ENCODE measurements around the gene TMEM144.

Gene TMEM144

GRCh38 chr4:158202481-158202880, 7.8 kb upstream of the TMEM144 start:
- H3K4me3 ChIP-seq (ENCODE audit: low read depth, low read length), result no peak overlapping the region
- no peak for TF ChIP-seq CTCF (IDR thresholded peaks at IDR 0.05; ENCODE audit: borderline replicate concordance, insufficient read depth, low read depth, low read length)

GRCh38 chr4:158203436-158203835, 6.8 kb upstream of the TMEM144 start:
- TF ChIP-seq CTCF (IDR thresholded peaks at IDR 0.05; ENCODE audit: borderline replicate concordance, insufficient read depth, low read depth, low read length), result no peak

GRCh38 chr4:158203929-158204328, 6.4 kb upstream of the TMEM144 start:
- no peak for TF ChIP-seq CTCF (IDR thresholded peaks at IDR 0.05; ENCODE audit: borderline replicate concordance, insufficient read depth, low read depth, low read length)
- no peak overlapping the region for H3K4me3 ChIP-seq (ENCODE audit: low read depth, low read length)

More at GRCh38 chr4:158203436-158203835, 6.8 kb upstream of the TMEM144 start:
- no peak overlapping the region for H3K4me3 ChIP-seq (ENCODE audit: low read depth, low read length)

GRCh38 chr4:158208963-158209640, 1.2 kb upstream of the TMEM144 start:
- no peak overlapping the region for H3K4me3 ChIP-seq (ENCODE audit: low read depth, low read length)
- TF ChIP-seq CTCF (IDR thresholded peaks at IDR 0.05; ENCODE audit: borderline replicate concordance, insufficient read depth, low read depth, low read length), result no peak

- no peak overlapping the region for H3K4me3 ChIP-seq (ENCODE audit: low read depth, low read length)
- no peak for TF ChIP-seq CTCF (IDR thresholded peaks at IDR 0.05; ENCODE audit: borderline replicate concordance, insufficient read depth, low read depth, low read length)
These were observed 936 bp downstream of the TMEM144 start for GRCh38 chr4:158211222-158211621.

GRCh38 chr4:158213466-158213865, 3.2 kb downstream of the TMEM144 start:
- TF ChIP-seq CTCF (IDR thresholded peaks at IDR 0.05; ENCODE audit: borderline replicate concordance, insufficient read depth, low read depth, low read length), result no peak
- no peak overlapping the region for H3K4me3 ChIP-seq (ENCODE audit: low read depth, low read length)

GRCh38 chr4:158214856-158215255, 4.6 kb downstream of the TMEM144 start:
- TF ChIP-seq CTCF (IDR thresholded peaks at IDR 0.05; ENCODE audit: borderline replicate concordance, insufficient read depth, low read depth, low read length), result no peak
- H3K4me3 ChIP-seq (ENCODE audit: low read depth, low read length), result no peak overlapping the region
